ENCODE results near the gene ARHGEF10L.

The ARHGEF10L gene

GRCh38 chr1:17711577-17711910 lies 172.0 kb downstream of the ARHGEF10L start:
- DNase-seq (ENCODE audit: low read depth), result no peak

DNA sequence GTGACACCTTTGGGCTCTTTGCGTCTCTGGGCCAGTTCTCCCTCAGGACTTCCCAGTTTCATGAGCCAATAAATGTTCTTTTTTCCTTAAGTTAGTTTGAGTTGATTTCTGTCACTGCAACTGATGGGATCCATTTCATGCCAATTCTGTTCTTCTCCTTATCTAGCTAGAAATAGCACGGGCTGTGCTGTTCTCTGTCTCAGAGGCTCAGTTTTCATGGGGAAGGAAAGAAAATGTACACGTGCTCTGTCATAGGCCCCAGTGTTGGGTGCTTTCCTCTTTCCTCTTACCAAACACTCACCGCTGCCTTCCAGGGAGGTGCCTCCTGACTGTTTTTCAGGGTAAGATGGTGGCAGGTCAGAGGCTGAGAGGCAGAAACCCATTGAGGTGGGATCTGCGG lies 172.4 kb downstream of the ARHGEF10L start:
- DNase-seq (ENCODE audit: low read depth), result no peak

DNA sequence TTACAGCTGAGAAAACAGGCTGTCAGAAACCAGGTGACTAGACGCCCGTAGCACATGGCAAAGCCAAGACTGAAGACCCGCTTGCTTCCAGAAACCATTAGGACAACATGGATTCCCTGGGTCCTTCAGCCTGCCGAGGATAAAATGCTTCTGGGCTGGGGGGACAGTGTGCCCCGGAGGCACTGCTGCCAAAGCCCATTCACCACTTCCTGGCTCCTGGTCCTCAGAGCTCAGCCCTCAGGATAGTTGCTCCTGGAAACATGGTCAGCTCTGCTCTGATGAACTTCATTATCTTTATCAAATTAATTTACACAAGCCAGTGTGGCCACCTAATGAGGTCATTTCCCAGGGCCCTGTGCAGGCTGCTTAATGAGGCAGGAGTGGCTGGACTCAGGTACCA lies 174.5 kb downstream of the ARHGEF10L start:
- DNase-seq (ENCODE audit: low read depth), result no peak

DNA sequence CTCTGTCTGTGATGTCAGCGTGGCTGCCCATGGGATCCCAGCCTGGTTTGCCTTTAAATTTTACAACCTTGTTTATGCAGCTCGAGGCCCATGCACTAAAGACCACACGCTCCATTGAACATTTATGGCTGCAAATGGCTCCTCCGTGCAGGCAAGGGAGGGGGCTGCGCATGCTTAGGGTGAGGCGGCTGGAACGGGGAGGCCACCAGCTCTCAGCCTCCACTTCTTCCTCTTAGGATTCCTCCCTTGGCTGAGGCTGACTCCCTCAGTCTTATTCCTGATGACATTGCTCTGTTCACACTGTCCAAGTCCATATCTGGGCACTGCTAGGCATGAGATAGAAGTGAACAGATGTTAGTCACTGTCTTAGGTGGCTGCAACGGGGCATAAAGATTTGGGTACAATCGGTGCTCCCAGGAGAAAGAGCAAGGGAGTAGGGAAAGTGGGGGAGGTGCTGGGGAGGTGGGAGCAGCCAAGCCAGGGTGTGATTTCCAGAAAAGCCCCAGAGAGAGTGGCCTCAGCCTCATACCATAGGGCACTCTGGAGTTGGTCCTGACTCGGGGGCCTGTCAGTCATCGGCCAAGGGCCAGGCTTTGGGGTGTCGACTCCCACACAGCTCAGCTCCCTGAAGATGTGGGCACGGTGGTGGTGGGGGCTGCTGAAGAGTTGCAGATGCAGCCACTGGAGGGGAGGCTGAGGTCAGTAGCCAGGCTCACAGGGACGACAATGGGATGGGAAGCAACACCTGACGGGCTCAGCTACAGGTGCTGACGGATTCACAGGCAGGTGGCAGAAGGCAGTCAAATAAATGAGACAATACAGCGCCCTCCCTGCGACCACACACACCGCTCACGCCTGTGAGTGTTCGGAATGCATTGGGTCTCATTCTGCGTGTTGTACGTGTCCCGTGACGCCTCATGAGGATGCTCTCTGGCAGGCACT lies 178.4 kb downstream of the ARHGEF10L start:
- no peak for DNase-seq (ENCODE audit: low read depth)

DNA sequence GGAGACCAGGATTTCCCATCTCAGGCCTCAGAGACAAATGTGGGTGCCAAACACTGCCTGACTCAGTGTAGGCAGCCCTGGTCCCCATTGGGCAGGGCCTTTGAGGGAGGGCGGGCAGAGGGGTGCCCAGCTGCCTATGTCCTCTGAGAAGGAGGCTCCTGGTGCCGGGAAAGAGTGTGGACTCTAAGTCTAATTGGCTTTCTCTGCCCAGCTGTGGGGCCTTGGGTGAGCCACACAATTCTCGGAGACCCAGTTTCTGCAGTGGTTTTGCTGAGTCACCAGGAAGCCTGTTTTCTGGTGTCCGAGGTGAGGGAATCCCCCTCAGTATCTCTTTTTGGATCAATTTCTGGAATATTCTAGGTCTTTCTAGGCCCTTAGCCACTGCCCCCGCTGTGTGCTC lies 180.4 kb downstream of the ARHGEF10L start:
- no peak for DNase-seq (ENCODE audit: low read depth)

- no peak for DNase-seq (ENCODE audit: low read depth)
Measured at GRCh38 chr1:17721444-17721843, 181.9 kb downstream of the ARHGEF10L start.

- no peak for DNase-seq (ENCODE audit: low read depth)
Measured at GRCh38 chr1:17723684-17724083, 184.2 kb downstream of the ARHGEF10L start.

GRCh38 chr1:17724150-17724549 lies 184.7 kb downstream of the ARHGEF10L start:
- DNase-seq (ENCODE audit: low read depth), result no peak

DNA sequence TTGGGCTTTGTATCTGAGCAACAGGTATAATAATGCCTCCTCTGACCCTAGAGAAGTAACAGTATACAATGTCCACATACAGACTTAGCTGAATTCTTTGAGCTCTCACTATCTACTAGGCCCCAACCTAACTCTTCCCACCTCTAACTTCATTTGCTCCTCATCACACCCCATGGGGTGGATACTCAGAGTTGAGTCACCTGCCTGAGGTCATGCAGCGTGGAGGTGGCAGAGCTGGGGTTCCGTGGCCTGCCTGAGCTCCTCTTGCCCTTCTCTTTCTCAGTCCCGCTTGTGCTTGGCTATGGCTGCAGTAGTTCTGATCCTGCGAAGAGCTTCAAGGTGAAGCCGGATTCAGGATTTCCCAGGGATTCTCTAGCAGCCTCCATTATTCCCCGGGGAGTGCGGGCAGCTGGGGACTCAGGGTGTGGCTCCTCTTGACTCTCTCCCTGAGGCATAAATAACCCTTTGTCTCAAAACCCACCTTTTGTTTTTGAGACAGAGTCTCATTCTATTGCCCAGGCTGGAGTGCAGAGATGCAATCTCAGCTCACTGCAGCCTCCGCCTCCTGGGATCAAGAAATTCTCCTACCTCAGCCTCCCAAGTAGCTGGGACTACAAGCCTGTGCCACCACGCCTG lies 185.7 kb downstream of the ARHGEF10L start:
- no peak for DNase-seq (ENCODE audit: low read depth)

GRCh38 chr1:17725811-17726582 lies 186.5 kb downstream of the ARHGEF10L start:
- no peak for DNase-seq (ENCODE audit: low read depth)

GRCh38 chr1:17728123-17728712 lies 188.7 kb downstream of the ARHGEF10L start:
- DNase-seq (ENCODE audit: low read depth), result no peak

DNA sequence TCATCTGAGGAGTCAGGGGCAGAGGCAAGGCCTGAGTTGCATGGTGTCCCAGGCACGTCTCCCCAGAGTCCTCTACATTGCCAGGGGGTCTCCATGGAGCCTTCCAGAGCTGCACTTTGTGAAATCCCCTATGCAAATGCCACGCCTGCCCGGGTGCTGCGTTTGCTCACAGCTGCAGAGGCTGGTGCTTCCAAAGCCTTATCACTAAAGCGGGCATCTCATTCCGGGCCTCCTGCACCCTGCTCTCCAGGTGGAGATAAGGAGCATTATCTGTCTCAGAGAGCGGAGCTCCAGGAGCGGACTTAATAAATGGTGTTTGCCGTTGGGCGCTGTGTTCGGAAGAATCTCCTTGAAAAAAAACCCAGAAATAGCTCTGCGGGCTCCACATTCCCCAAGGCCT lies 189.8 kb downstream of the ARHGEF10L start:
- no peak for DNase-seq (ENCODE audit: low read depth)

DNA sequence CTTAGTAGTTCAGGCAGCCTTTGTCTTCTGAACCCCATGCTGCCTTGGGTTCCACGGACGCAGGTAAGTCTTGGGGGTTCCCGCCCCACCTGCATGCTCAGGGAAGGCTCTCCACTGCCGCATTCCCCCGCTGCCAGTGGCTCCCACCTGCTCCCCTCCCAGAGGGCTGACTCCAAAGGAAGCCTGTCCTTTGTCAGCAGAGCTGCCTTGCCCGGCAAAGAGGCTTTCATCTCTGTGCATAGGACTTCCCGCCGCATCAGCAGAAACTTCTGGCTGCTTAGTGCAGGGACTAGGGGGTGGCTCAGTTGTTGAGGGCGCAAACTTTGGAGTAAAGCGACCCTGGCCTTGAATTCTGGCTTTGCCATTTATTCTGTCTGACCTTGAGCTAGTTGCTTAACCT lies 190.4 kb downstream of the ARHGEF10L start:
- no peak for DNase-seq (ENCODE audit: low read depth)

DNA sequence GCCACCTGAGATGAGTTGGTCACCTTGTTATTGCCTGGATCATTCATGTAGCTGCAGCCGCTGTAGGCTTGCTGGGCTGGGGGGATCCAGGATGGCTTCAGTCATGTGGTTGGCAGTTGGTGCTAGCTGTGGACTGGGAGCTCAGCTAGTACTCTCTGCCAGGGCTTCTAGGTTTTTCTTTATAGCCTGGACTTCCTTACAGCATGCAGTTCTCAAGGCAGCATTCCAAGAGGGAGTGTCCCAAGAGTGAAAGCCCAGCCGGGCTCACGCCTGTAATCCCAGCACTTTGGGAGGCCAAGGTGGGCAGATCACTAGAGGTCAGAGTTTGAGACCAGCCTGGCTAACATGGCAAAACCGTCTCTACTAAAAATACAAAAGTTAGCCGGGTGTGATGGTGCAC lies 192.0 kb downstream of the ARHGEF10L start:
- DNase-seq (ENCODE audit: low read depth), result no peak

- no peak for DNase-seq (ENCODE audit: low read depth)
Measured at GRCh38 chr1:17732475-17732874, 193.0 kb downstream of the ARHGEF10L start.

DNA sequence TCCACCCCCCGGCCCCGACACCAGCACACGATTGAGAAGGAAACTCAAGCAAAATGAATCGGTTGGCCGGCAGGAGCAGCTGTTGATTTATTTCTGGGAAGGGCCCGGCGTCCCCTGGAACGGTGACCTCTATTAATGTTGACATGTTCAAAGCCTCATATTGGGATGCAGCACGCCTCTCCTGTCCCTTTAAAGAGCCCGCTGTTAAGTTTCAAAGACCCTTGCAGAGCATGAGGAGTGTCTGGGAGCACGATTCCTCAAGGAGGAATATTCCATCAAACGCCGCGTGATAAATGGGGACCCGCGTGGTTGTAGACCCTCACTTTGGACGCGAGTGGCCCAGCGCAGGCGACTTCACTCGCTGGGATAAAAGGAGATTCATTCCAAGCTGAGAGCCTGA lies 194.2 kb downstream of the ARHGEF10L start:
- DNase-seq (ENCODE audit: low read depth), result no peak

DNA sequence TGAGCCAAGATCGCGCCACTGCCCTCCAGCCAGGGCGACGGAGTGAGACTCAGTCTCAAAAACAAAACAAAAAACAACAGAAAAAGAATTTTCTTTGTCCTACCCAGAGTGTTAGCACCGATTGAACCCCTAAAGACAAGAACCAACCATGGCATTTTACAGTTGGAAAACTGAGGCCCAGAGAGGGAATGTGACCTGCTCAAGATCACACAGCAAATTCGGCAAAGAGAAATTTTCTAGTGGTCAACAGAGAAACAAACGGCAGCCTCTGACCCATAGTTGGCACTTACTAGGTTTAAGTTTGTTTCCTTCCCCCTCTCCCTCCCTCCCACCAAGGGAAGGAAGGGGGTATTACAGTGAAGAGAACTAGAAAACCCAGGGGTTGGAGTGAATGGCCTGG lies 195.1 kb downstream of the ARHGEF10L start:
- no peak for DNase-seq (ENCODE audit: low read depth)

- no peak for DNase-seq (ENCODE audit: low read depth)
Measured at GRCh38 chr1:17735348-17735747, 195.8 kb downstream of the ARHGEF10L start.

DNA sequence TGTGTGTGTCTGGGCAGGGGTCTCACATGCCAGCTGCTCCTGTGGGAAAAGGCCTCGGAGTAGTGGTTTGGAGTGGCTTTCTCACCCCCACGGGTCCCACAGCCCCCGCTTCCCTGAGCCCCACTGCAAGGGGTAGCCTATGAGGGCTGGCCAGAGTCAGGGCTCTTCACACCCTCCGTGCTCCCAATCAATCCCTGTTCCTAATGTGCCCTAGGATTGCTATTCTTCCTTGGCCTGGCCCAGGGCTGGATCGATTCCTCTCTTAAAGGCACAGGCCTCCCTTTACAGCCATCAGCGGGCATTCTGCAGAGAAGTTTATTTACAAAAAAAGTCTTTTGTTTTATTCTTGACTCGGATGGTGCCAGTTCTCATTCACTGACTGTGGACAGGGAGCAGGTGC lies 196.3 kb downstream of the ARHGEF10L start:
- no peak for DNase-seq (ENCODE audit: low read depth)

- DNase-seq (ENCODE audit: low read depth), result no peak
Measured at GRCh38 chr1:17736625-17737024, 197.1 kb downstream of the ARHGEF10L start.

GRCh38 chr1:17739050-17739449 lies 199.6 kb downstream of the ARHGEF10L start:
- DNase-seq (ENCODE audit: low read depth), result no peak

GRCh38 chr1:17741052-17741451 lies 201.6 kb downstream of the ARHGEF10L start:
- DNase-seq (ENCODE audit: low read depth), result no peak

Data from activated T-cell treated with anti-CD3 and anti-CD28 coated beads for 24 hours (primary cell).